HuH-7.5 (cell line): ENCODE results near the gene HOXC6.
"Not testable (repeated sequence)": the region's sequence is repeated elsewhere in the genome, so short reads cannot be mapped to it uniquely, and the experiment has no call there.

Experiments used
- DNase-seq: peaks from one replicate; pipeline ENCODE4 v3.0.0; 2011; ENCODE audit warnings: low spot score

Gene HOXC6

GRCh38 chr12:54054742-54055194, 26.5 kb downstream of the HOXC6 start:
- DNase-seq = no peak

- DNase-seq = no peak
Measured at GRCh38 chr12:54055552-54055951, 27.3 kb downstream of the HOXC6 start.

GRCh38 chr12:54056110-54056509, 27.9 kb downstream of the HOXC6 start:
- no peak for DNase-seq

GRCh38 chr12:54058128-54058768, 30.0 kb downstream of the HOXC6 start:
- DNase-seq = no peak

- DNase-seq = no peak
Measured at GRCh38 chr12:54059668-54060067, 31.4 kb downstream of the HOXC6 start.

GRCh38 chr12:54060174-54060974, 32.1 kb downstream of the HOXC6 start:
- DNase-seq = no peak

GRCh38 chr12:54060975-54061778, 32.9 kb downstream of the HOXC6 start:
- DNase-seq = no peak

- no peak for DNase-seq
Measured at GRCh38 chr12:54065677-54066076, 37.4 kb downstream of the HOXC6 start.

- no peak for DNase-seq
Measured at GRCh38 chr12:54066408-54066807, 38.2 kb downstream of the HOXC6 start.

GRCh38 chr12:54068418-54069070, 40.3 kb downstream of the HOXC6 start:
- no peak for DNase-seq

- DNase-seq = no peak
Measured at GRCh38 chr12:54071942-54072341, 43.7 kb downstream of the HOXC6 start.

- DNase-seq = no peak
Measured at GRCh38 chr12:54074308-54074707, 46.1 kb downstream of the HOXC6 start.

GRCh38 chr12:54075409-54075808, 47.2 kb downstream of the HOXC6 start:
- no peak for DNase-seq

GRCh38 chr12:54075974-54076373, 47.7 kb downstream of the HOXC6 start:
- DNase-seq = no peak

GRCh38 chr12:54077843-54078242, 49.6 kb downstream of the HOXC6 start:
- DNase-seq = not testable (repeated sequence)

GRCh38 chr12:54079115-54079514, 50.9 kb downstream of the HOXC6 start:
- not testable (repeated sequence) for DNase-seq
